Endothelial cell of umbilical vein (primary cell): ENCODE measurements around the gene FBXO8.

Source experiments
- CTCF ChIP-seq, 2 donors: IDR thresholded peaks; 1 replicate in 1 of 2; 2 replicates in 1 of 2; pipeline ENCODE4 v1.5.1; 2011; ENCODE audit warnings: low read length in 2 of 2, mild to moderate bottlenecking in 2 of 2, moderate library complexity in 2 of 2, control low read depth in 1 of 2, inconsistent platforms in 1 of 2, low read depth in 1 of 2; ENCODE audit not compliant: insufficient read depth in 1 of 2; ENCODE audit errors: extremely low read depth in 1 of 2
- EZH2 ChIP-seq: IDR thresholded peaks from 2 replicates; pipeline ENCODE4 v1.6.1; 2012; ENCODE audit warnings: borderline replicate concordance, low read depth, mild to moderate bottlenecking, moderate library complexity, low read length, inconsistent platforms; ENCODE audit not compliant: severe bottlenecking
- FOS ChIP-seq: IDR thresholded peaks from 2 replicates; pipeline ENCODE4 v1.6.1; 2011; ENCODE audit warnings: mild to moderate bottlenecking, low read length, moderate library complexity, borderline replicate concordance; ENCODE audit not compliant: insufficient read depth
- GATA2 ChIP-seq: IDR thresholded peaks from 2 replicates; pipeline ENCODE4 v1.7.0; 2011; ENCODE audit warnings: low read depth, mild to moderate bottlenecking, moderate library complexity, mixed read lengths, low read length; ENCODE audit not compliant: insufficient read length, insufficient read depth
- JUN ChIP-seq: IDR thresholded peaks from 2 replicates; pipeline ENCODE4 v1.6.1; 2011; ENCODE audit warnings: borderline replicate concordance, low read depth; ENCODE audit not compliant: insufficient read length, insufficient read depth
- MAX ChIP-seq: IDR thresholded peaks from 2 replicates; pipeline ENCODE4 v1.6.1; 2011; ENCODE audit not compliant: insufficient read depth, insufficient read length
- MYC ChIP-seq: IDR thresholded peaks from one replicate; pipeline ENCODE4 v1.6.1; 2011; ENCODE audit warnings: mild to moderate bottlenecking, low read depth, low read length
- POLR2A ChIP-seq: IDR thresholded peaks from 2 replicates; pipeline ENCODE4 v1.6.1; 2012; ENCODE audit warnings: low read depth, mild to moderate bottlenecking, control low read depth, low read length
- POLR2AphosphoS5 ChIP-seq: IDR thresholded peaks from 2 replicates; pipeline ENCODE4 v1.6.1; 2012; ENCODE audit warnings: low read depth, mild to moderate bottlenecking, control low read depth, low read length, moderate library complexity; ENCODE audit not compliant: insufficient read depth

- no peak for TF ChIP-seq POLR2A
- no peak for TF ChIP-seq CTCF (IDR thresholded peaks at IDR 0.05; ENCODE audit: extremely low read depth in 1 of 2, insufficient read depth in 1 of 2, low read depth in 1 of 2, low read length in 2 of 2)
- TF ChIP-seq POLR2AphosphoS5 = no peak
- no peak for TF ChIP-seq JUN
- no peak for TF ChIP-seq FOS
- TF ChIP-seq MAX = no peak
- TF ChIP-seq EZH2 = no peak
- no peak for TF ChIP-seq GATA2
- TF ChIP-seq MYC = no peak
These were observed 3.9 kb downstream of the FBXO8 start for GRCh38 chr4:174279433-174280155.
